ENCODE measurements around the gene GLO1.
A peak's percentile ranks its signal among the peaks of the same experiment; 100 is the strongest.
"Not testable (repeated sequence)": the region's sequence is repeated elsewhere in the genome, so short reads cannot be mapped to it uniquely, and the experiment has no call there.

The GLO1 gene

DNA sequence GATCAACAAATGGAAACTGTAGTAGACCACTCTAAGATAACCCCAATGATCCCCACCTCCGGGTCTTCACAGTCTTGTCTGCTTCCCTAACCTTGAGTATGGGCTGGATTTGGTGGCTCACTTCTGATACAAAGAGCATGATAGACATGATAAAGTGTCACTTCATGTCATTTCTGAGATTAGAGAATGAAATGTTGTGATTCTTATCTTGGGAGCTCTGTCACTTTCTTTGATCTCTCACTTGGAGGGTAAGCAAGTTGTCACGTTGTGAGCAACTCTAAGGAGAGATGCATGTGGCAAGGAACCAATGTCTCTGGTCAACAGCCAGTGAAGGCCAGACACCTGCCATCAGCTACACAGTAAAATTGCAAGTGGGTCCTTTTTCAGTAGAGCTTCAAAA, 3.0 kb upstream of the GLO1 start:
- no peak for DNase-seq (ENCODE audit: low read depth)

DNA sequence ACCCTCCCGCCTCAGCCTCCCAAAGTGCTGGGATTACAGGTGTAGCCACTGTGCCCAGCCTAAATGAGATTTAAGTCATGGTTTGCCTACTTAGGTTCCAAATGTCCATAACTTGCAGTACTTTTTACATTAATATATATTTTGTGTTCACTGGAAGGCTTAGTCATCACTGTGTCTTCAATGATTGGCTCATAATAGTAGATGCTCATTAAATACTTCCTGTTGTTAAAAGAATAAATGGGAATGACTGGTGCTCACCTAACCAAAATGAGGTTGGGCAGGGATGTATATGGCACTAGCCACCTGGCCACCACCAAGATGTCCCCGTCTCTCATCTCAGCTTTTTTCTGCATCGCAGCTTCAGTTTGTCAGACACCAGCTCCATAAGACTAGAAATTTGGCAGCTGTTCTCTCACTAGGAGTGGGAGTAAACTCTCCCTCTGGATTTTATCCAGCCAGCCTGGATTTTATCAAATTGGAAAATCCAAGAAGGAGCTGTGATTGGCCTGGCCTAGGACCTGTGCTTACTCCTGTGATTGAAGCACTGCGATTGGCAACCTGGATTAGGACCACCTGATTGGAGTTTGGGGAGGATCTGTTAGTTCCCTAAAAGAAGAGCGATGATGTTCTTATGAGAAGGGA, 1.1 kb upstream of the GLO1 start:
- DNase-seq (ENCODE audit: low read depth), result no peak

DNA sequence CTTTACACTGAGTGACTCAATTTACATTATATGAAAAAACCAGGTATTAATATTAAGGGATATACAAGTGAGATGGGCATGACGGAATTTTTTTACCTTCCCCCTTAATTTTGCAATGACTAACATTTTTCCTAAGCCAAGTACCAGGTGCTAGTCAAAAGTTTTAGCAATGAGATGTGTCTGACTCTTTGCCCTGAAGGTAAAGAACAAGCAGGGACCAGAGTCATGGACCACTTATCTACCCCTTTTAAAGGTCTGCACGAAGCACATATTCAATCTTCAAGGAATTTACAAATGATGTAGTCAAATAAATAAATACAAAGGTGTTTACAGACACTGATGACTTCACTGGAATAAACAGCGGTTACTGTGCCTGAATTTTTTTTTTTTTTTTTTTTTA, 1.4 kb downstream of the GLO1 start:
- no peak for DNase-seq (ENCODE audit: low read depth)

DNA sequence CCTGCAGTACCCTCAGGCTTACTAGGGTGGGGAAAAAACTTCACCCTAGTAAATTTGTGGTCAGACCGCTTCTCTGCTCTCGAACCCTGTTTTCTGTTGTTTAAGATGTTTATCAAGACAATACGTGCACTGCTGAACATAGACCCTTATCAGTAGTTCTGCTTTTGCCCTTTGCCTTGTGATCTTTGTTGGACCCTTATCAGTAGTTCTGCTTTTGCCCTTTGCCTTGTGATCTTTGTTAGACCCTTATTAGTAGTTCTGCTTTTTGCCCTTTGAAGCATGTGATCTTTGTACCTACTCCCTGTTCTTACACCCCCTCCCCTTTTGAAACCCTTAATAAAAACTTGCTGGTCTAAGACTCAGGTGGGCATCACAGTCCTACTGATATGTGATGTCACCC, 3.2 kb downstream of the GLO1 start:
- DNase-seq (ENCODE audit: low read depth), result not testable (repeated sequence)

DNA sequence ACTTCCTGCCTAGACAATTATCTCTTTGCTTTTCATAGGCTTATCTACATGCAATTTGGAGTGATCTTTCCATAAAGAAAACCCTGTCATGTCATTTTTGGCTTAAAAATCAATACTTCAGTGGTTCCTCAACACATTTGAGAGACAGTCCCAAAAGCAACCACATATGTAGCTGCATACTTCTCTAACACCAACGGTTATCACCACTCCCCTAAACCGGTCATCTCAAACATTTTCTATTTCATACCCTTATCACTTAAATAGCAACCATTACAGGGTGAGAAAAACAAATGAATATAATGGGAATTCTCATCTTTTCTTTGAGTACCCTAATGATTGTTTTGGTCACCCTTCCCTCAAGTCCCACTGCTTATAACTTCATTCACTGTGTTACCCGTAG, 5.1 kb downstream of the GLO1 start:
- no peak for DNase-seq (ENCODE audit: low read depth)

DNA sequence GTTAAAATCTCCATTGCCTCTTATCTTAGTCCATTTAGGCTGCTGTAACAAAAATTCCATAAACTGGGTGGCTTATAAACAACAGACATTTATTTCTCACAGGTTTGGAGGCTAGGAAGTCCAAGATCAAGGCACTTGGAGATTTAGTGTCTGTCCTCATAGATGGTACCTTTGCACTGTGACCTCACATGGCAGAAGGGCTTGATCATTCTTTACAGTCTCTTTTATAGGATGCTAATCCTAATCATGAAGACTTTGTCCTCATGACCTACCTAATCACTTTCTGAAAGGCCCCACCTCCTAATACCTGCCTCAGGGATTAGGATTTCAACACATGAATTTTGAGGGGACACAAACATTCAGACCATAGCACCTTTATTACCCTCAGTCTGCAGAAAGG, 6.6 kb downstream of the GLO1 start:
- no peak for DNase-seq (ENCODE audit: low read depth)

DNA sequence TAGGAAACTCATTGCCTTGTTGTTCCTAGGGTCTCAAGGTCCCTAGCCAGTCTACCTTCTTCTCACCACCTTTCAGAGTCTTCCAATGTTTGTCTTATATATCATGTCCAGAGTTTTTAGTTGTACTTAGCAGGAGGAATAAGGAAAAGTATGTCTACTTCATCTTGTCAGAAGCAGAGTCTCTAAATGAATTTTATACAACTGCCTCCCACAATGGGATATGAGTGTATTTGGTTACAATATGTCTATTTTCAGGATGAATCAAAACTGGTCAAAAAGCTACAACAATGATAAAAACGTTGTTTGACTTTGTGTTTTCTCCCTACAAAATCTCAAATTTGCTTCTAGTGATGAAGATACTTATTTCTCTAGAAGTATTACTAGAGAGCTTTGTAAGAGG, 7.0 kb downstream of the GLO1 start:
- DNase-seq (ENCODE audit: low read depth), result no peak

DNA sequence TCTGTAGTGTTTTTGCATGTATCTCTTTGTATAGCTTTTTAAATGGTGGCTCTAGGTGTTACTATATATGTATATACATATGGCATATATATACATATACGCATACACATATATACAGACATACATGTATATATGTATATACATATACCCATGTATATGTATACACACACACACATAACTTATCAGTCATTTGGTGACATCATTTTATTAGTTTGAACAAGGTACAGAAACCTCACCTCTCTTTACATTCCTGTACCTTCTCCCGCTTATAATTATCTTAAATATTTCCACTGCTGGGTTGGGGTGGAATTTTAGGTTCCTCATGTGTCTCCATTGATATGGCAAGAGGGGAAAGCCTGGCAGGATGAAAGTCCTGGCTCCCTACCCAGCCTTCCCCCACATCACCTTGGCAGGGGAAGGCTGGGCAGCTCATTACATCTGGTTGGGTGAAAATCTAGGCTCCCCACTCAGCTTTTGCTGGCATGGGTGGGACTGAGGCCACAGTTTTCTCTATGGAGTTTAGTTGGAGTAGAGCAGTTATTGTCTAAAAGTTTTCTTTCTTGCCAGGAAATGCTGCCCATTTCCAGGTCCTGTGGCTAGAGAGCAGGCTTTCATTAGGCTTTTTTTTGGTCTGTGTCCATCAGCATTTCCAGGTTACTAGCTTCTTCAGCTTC, 7.6 kb downstream of the GLO1 start:
- no peak for DNase-seq (ENCODE audit: low read depth)

DNA sequence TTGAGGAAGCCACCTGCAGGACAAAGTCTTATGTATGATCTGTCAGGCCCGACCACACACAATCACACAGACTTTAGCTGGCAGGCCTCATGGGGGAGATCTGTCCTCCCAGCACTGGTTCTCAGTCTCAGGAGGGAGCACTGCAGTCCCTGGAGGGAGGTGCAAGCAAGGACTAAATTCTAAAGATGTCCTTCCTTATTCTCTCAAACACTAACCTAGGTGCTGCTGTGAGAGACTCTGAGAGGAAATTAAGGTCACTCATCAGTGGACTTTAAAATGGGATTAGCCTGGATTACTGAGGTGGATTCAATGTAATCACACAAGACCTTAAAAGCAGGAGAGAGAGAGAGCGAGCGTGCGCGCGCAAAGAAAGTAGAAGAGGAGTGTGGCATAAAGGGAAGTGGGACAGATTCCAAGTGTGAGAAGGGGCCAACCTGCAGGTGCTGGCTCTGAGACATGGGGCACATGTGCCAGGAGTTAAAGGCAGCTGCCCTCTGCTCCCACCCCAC, 14.3 kb downstream of the GLO1 start:
- no peak for DNase-seq (ENCODE audit: low read depth)

DNA sequence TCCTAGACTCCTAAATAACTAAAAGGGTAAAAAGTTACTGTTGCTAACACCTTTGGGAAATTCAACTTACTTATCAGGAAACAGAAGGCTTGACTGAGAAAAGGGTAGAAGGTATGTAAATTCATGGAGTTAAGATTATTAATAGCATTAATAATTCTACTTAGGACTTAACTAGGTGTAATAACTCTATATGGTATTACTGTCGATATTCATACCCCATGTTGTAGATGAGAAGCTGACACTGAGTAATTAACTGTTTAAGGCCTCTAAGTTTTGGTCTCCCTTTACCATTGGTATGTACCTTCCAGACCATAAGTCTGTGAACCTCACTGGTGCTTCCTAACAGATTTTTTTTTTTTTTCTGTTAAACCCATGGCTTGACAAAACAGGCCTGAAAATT, 15.4 kb downstream of the GLO1 start:
- DNase-seq (ENCODE audit: low read depth), result no peak

DNA sequence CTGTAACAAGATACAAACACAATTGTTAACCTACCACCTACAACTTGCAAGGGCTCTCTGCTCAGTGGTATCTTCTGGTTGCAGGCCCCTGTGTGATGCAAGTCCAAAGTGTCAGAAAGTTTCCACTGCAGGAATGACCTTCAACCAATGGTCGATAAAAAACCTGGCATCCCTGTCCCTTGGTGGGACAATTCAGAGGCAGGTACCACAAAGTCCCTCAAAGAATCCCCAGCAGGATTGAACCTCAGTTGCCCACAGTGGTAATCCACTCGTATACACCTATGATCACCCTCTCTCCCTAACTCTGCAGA, 15.9 kb downstream of the GLO1 start:
- DNase-seq (ENCODE audit: low read depth), result no peak

DNA sequence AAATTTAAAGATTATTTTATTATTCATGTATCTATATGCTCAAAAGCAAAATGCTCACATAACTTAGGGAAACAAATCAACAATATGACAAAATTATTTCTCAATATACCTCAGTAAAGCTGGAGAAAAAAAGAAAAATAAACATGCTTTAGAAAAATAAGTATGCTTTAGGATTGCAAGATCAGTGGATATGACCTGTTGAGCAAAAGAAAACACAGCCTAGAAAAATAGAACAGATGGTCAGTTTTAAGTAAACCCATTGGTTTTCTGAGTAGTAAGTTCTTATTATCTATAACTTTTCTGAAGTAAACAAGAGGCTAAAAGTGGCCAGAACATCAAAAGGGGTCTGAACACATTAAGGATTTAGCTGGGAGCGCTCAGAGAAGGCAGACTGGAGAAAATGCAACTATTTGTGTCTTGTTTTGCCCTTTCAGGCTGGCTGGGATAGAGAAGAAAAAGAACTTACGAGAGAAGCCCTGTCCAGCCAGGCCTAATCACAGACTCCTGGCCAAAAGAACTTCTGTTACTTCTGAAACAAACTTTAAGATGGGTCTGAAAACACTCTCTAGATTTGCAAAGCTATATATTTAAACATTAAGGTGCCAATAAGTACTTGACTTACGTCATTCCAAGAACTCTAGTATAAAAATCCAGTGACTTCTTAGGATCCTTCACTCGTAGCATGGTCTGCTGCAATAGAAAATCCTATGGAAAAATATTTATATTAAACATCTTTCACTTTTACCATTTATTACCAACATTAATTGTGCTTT, 16.5 kb downstream of the GLO1 start:
- no peak for DNase-seq (ENCODE audit: low read depth)

DNA sequence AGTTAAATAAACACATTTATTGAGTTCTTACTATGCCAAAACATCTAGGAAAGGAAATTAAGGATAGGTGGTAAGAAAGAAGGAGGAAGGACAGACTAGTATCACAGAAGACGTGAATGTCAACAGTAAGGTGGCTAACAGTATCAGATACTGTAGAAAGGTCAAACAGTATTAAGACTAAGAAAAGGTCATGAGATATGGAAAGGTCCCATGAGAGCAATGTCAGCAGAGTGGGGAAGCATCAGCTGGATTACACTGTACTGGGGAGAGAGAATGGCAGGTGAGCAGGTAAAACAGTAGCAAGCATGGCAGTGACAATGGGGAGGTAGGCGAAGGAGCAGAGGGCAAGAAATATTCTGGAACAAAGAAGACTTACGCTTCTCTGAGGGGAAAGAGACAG, 18.0 kb downstream of the GLO1 start:
- no peak for DNase-seq (ENCODE audit: low read depth)

DNA sequence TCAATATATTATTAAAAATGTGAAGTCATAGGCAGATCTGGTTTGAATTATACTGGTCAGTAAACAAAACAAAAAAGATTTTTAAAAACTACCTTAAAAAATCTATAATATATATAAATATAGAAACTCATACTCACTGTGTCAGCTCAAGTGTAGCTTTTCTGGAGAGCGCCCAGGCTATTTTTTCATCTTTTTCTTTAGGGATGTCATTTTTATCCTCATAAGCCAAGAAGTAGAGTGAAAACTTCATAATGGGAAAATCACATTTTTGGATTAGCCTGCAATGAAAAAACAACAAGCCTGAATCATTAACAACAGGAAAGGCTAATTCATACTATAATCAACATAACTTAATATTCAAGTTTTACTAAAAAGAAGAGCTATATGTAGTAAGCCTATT, 18.7 kb downstream of the GLO1 start:
- DNase-seq (ENCODE audit: low read depth), result no peak

DNA sequence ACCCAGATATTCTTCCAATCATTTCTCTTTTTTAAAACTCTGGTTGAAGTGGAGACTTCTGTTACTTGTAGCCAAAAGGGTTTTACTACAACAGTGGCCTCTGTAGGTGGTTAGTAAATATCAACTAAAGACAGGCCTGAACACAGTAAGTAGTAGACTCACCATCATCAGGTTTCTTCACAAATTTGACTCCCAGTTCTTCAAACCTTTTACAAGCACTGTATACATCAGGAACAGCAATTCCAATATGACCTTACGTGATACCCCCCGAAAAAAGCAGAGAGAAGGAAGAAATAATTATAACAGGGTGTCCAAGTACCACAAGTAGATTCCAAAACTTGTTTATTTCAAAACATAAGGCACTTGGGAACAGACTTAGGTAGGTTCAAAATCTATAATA, 21.1 kb downstream of the GLO1 start:
- DNase-seq (ENCODE audit: low read depth), result no peak

DNA sequence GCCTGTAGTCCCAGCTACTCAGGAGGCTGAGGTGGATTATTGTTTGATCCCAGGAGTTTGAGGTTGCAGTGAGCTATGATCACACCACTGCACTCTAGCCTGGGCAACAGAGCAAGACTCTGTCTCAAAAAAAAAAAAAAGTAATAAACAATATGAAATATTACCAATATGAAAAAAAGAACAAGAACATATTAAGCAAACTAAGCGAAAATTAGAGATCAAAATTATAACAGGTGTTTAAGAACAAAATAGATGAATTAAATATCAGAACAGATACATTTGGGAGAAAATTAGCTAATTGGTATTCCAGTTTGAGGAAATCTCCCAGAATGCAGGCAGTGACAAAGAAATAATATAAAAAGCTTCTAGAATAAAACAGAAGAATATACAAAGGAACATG, 23.3 kb downstream of the GLO1 start:
- DNase-seq (ENCODE audit: low read depth), result no peak

DNA sequence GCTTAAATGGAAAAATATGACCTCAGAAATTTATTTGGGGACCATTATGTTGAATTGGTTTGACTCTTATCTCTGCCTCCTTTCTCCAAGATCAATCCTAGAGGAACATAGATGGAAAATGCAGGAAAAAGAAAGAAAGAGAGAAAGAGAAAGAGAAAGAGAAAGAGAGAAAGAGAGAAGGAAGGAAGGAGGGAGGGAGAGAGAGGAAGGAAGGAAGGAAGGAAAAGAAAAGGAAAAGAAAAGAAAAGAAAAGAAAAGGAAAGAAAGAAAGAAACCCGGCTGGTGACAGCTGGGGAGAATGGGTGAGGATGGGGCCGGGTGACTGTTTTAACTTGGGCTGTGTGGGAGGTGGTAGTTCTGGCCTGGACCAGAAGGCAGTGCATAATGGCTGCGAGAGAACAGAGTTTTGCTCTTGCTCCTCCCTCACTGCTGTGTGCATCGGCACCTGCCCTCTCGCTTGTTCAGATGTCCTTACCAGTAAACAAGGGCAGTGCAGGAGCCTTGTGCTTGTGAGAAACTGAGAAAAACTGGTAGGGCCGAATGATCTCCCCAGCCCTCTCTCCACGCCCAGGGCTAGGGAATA, 24.7 kb downstream of the GLO1 start:
- no peak for DNase-seq (ENCODE audit: low read depth)

DNA sequence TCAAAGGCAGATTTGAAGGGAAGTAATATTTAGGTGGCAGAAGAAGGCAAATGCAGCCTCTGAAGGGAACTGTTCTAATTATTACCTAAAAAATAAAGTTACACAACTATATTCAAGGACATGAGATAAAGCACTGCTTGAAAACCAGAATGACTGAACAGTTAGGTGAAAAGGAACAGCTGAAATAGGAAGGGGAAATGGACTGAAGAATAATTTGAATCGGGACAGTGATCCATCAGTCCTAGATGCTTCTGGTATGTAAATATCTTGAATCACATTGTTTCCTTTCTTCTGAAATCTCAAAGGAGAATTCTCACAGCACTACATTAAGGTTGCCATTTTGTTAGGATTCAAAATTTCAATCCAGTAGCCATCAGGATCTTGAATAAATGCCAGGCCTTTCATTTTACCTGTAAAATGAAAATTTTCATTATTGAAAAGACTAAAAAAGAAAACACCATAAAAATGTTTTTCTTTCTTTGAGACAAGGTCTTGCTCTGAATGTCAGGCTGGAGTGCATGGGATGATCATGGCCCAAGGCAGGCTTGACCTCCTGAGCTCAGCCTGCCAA, 25.9 kb downstream of the GLO1 start:
- DNase-seq (ENCODE audit: low read depth), result no peak

DNA sequence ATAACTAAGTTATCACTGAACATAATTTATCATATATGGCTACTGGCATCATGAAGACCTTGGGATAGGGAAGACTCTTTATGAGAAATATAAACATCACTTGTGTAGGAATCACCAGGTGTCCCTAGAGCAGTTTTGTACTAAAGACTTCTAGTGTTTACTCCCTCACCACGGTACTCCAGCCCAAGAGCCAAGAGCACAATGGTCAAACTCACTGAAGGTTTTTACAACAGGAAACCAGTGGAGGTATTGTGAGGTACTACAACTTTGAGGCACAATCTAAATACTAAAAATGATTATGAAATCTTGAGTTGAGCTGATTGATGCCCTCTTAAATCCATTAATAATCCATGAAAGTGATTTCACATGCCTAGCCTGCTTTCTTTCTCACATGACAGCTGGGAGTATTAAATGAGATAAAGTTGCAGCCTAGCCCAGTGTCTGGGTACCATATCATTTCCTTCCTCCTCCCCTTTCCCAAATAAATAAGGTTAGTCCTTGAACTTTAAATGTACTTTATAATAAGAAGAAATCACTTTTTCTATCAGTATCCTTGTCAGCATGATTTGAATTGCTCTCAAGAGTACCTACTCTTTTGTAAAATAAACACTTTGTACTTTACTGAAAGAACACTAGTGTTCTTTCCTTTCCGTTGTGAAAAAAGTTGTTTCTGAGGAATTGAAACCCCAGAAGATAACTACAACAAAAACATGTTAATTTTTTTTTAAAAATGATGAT, 26.5 kb downstream of the GLO1 start:
- DNase-seq (ENCODE audit: low read depth), result no peak

DNA sequence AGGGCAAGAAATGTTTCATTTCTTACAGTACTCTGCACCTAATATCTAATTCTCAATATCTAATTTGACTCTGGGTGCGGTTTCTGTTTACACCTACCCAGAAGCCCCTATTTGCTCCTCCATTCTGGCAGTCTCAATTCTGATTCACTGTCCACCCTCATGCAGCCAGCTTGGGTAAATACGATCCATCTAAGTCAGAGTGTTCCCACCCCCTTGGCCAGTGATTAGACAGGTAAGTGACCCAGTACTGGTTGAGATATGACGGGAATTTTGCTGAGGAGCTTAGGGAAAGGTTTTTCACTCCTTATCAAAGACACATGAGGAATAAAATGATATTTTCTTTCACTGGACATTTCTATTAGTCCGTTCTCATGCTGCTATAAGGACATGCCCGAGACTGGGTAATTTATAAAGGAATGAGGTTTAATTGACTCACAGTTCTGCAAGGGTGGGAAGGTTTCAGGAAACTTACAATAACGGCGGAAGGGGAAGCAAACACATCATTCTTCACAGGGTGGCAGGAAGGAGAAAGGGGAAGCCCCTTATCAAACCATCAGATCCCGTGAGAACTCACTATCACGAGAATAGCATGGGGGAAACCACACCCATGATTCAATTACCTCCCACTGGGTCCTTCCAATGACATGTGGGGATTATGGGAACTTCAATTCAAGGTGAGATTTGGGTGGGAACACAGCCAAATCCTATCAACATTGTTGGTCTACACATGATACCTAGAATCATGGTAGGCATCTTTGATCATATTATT, 29.4 kb downstream of the GLO1 start:
- no peak for DNase-seq (ENCODE audit: low read depth)

DNA sequence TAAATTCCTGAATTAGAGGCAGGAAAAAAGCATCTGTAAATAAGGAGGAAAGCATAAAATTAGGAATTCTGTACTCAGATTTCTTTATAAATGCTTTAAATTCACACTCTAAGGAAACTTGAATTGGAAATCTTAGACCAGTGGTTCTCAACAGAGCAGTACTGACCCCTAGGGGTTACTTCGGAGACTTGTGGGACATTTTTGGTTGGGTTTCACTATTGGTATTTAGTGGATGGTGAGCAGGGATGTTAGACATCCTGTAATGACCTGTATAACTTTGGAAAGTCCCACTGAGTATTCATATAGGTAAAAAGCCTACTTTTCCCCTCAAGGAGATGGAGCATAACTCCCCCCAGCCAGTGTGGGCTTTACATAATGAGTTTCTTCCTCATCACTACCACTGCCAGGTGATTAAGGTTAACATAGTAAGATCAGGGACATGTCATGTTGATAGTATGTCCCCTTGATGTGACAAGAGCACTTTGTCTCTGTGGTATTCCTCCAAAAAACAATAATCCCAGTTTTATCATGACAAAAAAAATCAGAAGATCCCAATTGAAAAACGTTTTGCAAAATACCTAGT, 31.0 kb downstream of the GLO1 start:
- DNase-seq (ENCODE audit: low read depth), result peak; percentile 64
